Esophagus (tissue), 2 donors: ENCODE data around the gene UQCRH. TPM values are rescaled to one million over a fixed set of nuclear protein-coding genes. Genes with fewer than 3 reads are reported as not detected.

ENCODE experiments used
- H3K27ac ChIP-seq, 2 donors: one replicate each; pipeline ENCODE4 v1.5.1; 2013; ENCODE audit warnings: low read depth in 2 of 2, mild to moderate bottlenecking in 2 of 2, inconsistent platforms in 1 of 2, low read length in 1 of 2, moderate library complexity in 1 of 2
- H3K27me3 ChIP-seq, 2 donors: one replicate each; pipeline ENCODE4 v1.6.1; 2013; ENCODE audit warnings: low read length in 2 of 2, control low read depth in 1 of 2, mild to moderate bottlenecking in 1 of 2; ENCODE audit not compliant: insufficient read depth in 2 of 2, control insufficient read depth in 1 of 2
- H3K36me3 ChIP-seq, 2 donors: one replicate each; pipeline ENCODE4 v1.6.1; 2013; ENCODE audit warnings: low read length in 1 of 2; ENCODE audit not compliant: control insufficient read depth in 2 of 2, insufficient read depth in 2 of 2
- H3K4me1 ChIP-seq, 2 donors: one replicate each; pipeline ENCODE4 v1.6.1; 2013; ENCODE audit warnings: low read length in 1 of 2; ENCODE audit not compliant: control insufficient read depth in 2 of 2, insufficient read depth in 2 of 2
- H3K4me3 ChIP-seq, 2 donors: one replicate each; pipeline ENCODE4 v1.5.1; 2013; ENCODE audit warnings: low read length in 2 of 2, mild to moderate bottlenecking in 2 of 2, low read depth in 1 of 2, moderate library complexity in 1 of 2
- H3K9me3 ChIP-seq, 2 donors: one replicate each; pipeline ENCODE4 v1.6.1; 2013; ENCODE audit warnings: mild to moderate bottlenecking in 2 of 2, low read depth in 1 of 2, low read length in 1 of 2, moderate library complexity in 1 of 2; ENCODE audit not compliant: control insufficient read depth in 2 of 2, insufficient read depth in 1 of 2
- WGBS, 2 donors: extraction: QIAGEN DNeasy Blood & Tissue Kit; methylation state at CpG; one replicate each; pipeline ENCODE4 v1.1.7; 2013; 5-methylcytosine and 5-hydroxymethylcytosine counted together
- polyA plus RNA-seq, 2 donors: library from polyadenylated mRNA; stranded (reverse); fragments of 200-250 nt; gene quantifications; one replicate each; pipeline ENCODE4 v1.2.3, GENCODE V29; 2013
- donor health status: healthy with polysubstance abuse.
- donor health status: Bipolar disorder and iron deficiency.

The UQCRH gene
- 100 to 1,000 TPM; 393 to 498 TPM for polyA plus RNA-seq

DNA sequence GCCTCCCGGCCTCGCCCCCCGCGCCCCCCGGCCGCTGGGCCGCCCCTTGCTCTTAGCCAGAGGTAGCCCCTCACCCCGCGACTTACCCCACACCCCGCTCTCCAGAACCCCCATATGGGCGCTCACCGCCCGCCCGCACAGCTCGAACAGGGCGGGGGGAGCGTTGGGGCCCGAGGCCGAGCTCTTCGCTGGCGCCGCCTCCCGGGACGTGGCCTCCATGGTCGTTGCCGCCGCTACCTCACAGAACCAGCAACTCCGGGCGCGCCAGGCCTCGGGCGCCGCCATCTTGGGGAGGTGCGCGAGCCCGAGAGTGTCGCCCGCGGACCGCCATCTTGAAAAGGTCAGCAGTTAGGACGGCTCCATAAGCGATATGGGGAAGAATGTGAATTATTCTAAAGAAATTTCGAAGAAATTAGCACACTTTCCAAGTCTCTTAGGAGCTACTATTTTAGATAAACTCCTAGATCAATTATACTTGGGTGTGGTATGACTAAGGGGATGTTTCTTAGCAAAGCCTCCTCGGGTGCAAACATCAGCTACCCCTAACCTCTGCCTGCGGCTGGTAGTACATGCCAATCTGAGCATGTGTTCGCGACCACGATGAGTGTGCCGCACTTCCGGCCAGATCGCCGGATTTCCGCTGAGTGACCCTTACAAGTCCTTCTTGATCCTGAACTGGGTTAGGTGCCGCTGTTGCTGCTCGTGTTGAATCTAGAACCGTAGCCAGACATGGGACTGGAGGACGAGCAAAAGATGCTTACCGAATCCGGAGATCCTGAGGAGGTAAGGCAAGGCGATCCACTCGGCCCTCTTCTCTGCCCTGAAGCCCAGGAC is at the start of gene UQCRH, which contains the start of gene LRRC41:
TSS of gene UQCRH (plus strand) at position 661 of the 834 bp plus-strand sequence. CDS start at position 730, 69 bp downstream.
TSS of gene LRRC41 (minus strand) at position 579 of the 834 bp plus-strand sequence. CDS start at position 285, 294 bp downstream.
- Histone ChIP-seq H3K36me3 (no peaks in the 10 kb centered on the region), H3K9me3 (no peaks in the 10 kb centered on the region), H3K4me1 (peaks cover 3 to 7% of the 10 kb centered on the region in 2 donors), H3K4me3 (peak within 1 kb of the TSS; percentile 68 to 82), H3K27me3 (no peaks in the 10 kb centered on the region), H3K27ac (peak within 1 kb of the TSS; percentile 90 to 97)
- 0 to 1% methylated on average over 61 of the region's 61 CpGs for WGBS, 2 donors

GRCh38 chr1:46254668-46255067 is 48.8 kb upstream of the UQCRH start:
- Histone ChIP-seq H3K4me3 (no peak overlapping the region), H3K4me1 (no peaks in the 10 kb centered on the region), H3K36me3 (no peaks in the 10 kb centered on the region), H3K27ac (no peak overlapping the region), H3K9me3 (no peaks in the 10 kb centered on the region), H3K27me3 (no peaks in the 10 kb centered on the region)
- WGBS, 2 donors: 96 to 97% methylated on average over 5 of the region's 5 CpGs

GRCh38 chr1:46256523-46256922 is 47.0 kb upstream of the UQCRH start:
- Histone ChIP-seq H3K27ac (no peak overlapping the region), H3K9me3 (no peaks in the 10 kb centered on the region), H3K4me3 (no peak overlapping the region), H3K4me1 (no peaks in the 10 kb centered on the region), H3K36me3 (peaks cover 0 to 3% of the 10 kb centered on the region in 2 donors), H3K27me3 (no peaks in the 10 kb centered on the region)
- WGBS, 2 donors: 93 to 95% methylated on average over 2 of the region's 2 CpGs

- Histone ChIP-seq H3K4me3 (no peak overlapping the region), H3K9me3 (no peaks in the 10 kb centered on the region), H3K27ac (no peak overlapping the region), H3K36me3 (peaks cover 0 to 5% of the 10 kb centered on the region in 2 donors), H3K4me1 (no peaks in the 10 kb centered on the region), H3K27me3 (no peaks in the 10 kb centered on the region)
- WGBS, 2 donors: 88 to 90% methylated on average over 1 of the region's 1 CpG
Observed at GRCh38 chr1:46262508-46262907, 41.0 kb upstream of the UQCRH start.

GRCh38 chr1:46263146-46263545 is 40.4 kb upstream of the UQCRH start:
- H3K9me3 ChIP-seq: no peaks in the 10 kb centered on the region
- 87 to 91% methylated on average over 2 of the region's 2 CpGs for WGBS, 2 donors

GRCh38 chr1:46268578-46268977 is 34.9 kb upstream of the UQCRH start:
- Histone ChIP-seq H3K27ac (no peak overlapping the region), H3K36me3 (no peaks in the 10 kb centered on the region), H3K4me3 (no peak overlapping the region), H3K9me3 (no peaks in the 10 kb centered on the region), H3K4me1 (no peaks in the 10 kb centered on the region), H3K27me3 (no peaks in the 10 kb centered on the region)
- WGBS, 2 donors: 94 to 100% methylated on average over 1 of the region's 1 CpG

More at GRCh38 chr1:46263146-46263545, 40.4 kb upstream of the UQCRH start:
- no peaks in the 10 kb centered on the region for H3K27me3 ChIP-seq
- peaks cover 0 to 5% of the 10 kb centered on the region in 2 donors for H3K36me3 ChIP-seq
- no peak overlapping the region for H3K4me3 ChIP-seq
- no peak overlapping the region for H3K27ac ChIP-seq
- H3K4me1 ChIP-seq: no peaks in the 10 kb centered on the region

GRCh38 chr1:46274225-46275029 is 29.1 kb upstream of the UQCRH start:
- WGBS, 2 donors: 97 to 98% methylated on average over 6 of the region's 6 CpGs

GRCh38 chr1:46275030-46275337 is 28.5 kb upstream of the UQCRH start:
- H3K4me1 ChIP-seq: no peaks in the 10 kb centered on the region
- no peaks in the 10 kb centered on the region for H3K9me3 ChIP-seq
- H3K4me3 ChIP-seq: no peak overlapping the region
- 93 to 95% methylated on average over 6 of the region's 6 CpGs for WGBS, 2 donors
- H3K27ac ChIP-seq: no peak overlapping the region
- H3K36me3 ChIP-seq: peaks cover 2 to 14% of the 10 kb centered on the region in 2 donors
- no peaks in the 10 kb centered on the region for H3K27me3 ChIP-seq

More at GRCh38 chr1:46274225-46275029, 29.1 kb upstream of the UQCRH start:
- Histone ChIP-seq H3K4me3 (no peak overlapping the region), H3K4me1 (no peaks in the 10 kb centered on the region), H3K36me3 (peaks cover 2 to 13% of the 10 kb centered on the region in 2 donors), H3K9me3 (no peaks in the 10 kb centered on the region), H3K27me3 (no peaks in the 10 kb centered on the region), H3K27ac (no peak overlapping the region)

GRCh38 chr1:46277658-46278373 is 25.7 kb upstream of the UQCRH start:
- WGBS, 2 donors: 88 to 91% methylated on average over 14 of the region's 14 CpGs
- H3K9me3 ChIP-seq: no peaks in the 10 kb centered on the region
- H3K4me3 ChIP-seq: no peak overlapping the region
- H3K27me3 ChIP-seq: no peaks in the 10 kb centered on the region
- H3K36me3 ChIP-seq: peaks cover 9 to 22% of the 10 kb centered on the region in 2 donors
- no peaks in the 10 kb centered on the region for H3K4me1 ChIP-seq
- no peak overlapping the region for H3K27ac ChIP-seq
